ENCODE results near the gene KDELR1.

GRCh38 chr19:48394331-48395169 lies 3.2 kb upstream of the KDELR1 start:
- no peak for TF ChIP-seq CTCF (IDR thresholded peaks at IDR 0.05)
- no peak for TF ChIP-seq POLR2A (IDR thresholded peaks at IDR 0.05)
- TF ChIP-seq EP300 (IDR thresholded peaks at IDR 0.05), result no peak
